ENCODE results near the gene ARL5B.

Gene ARL5B

DNA sequence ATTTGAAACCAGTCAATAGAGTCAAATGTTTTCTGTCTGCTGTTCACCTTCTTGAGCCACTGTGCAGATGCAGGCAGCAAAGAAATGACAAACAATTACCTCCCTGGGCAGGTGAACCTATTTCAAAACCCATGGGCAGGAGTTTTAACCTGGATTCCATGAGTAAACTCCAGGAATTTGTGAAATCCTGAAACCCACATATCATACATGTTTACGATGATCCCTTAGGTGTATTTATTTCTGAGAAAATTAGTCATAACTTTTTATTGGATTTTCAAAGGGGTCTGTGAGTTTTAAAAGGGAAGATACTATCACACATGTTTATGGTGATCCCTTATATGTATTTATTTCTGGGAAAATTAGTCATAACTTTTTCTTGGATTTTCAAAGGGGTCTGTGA lies 59.8 kb downstream of the ARL5B start:
- no peak for DNase-seq

DNA sequence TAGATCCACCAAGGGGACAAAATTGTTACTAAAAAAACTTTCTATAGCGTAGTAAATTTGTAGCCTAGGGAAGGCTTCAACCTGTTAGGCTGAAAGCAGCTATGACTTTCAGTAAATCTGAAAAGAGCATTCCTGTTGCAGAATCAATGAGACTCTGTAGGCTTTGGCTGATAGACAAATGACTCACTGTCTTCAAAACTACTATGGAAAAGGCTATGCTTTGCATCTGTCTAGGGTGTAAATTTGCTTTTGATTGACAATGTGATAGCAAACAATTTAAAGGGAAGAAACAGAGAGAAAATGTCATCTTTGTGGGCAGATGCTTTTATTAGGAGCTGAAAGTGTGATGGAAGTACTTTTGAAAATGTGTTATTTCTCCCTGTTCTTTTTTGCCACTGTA lies 60.6 kb downstream of the ARL5B start:
- no peak for DNase-seq

DNA sequence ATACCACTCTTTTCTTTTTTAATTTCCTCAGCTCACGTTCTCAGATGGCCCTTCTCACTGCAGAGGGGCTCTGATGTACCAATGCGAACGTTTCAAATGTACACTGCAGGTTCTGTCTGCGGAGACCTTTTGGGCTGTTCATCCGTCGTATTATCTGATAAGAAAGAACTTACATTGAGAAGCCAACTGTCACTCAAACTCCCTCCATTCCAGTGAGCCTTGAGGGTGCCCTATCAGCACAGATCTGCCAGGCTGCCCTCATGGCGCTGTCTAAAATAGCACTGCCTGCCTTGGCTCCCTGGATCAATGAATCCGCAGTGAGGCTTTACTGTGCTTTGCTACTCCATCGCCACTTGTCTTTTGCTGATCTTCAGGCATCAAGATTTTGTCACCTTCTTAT lies 61.8 kb downstream of the ARL5B start:
- DNase-seq, result no peak

DNA sequence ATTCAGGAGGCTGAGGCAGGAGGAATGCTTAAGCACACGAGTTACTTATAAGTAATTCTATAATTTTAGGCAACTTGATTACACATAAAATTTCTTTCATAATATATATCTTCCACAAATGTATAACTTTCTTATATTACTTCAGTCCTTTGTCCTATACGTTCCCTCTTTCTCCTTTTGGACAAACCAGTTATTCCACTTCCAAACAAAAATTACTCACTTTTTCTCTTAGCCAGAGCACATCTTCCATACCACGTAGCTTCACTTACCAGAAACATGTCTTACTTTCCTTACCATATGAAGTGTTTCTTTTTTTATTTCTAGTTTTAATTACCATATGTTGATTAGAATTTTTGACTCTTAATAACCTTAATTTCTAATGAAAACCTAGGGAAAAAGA lies 64.6 kb downstream of the ARL5B start:
- DNase-seq, result no peak

Measured in DMS79 (cell line).